Mesangial cell (primary cell): Measurements from ENCODE around the gene PDCD4. TPM values are rescaled to one million over a fixed set of nuclear protein-coding genes. Genes with fewer than 3 reads are reported as not detected.

ENCODE experiments used
- total RNA-seq: library from RNA; depleted of rRNA; stranded (reverse); fragments of >200 nt; gene quantifications from 2 replicates; pipeline ENCODE4 v1.2.3, GENCODE V29; 2015

PDCD4 gene
- total RNA-seq = 8.3 and 17.4 TPM in 2 replicates

DNA sequence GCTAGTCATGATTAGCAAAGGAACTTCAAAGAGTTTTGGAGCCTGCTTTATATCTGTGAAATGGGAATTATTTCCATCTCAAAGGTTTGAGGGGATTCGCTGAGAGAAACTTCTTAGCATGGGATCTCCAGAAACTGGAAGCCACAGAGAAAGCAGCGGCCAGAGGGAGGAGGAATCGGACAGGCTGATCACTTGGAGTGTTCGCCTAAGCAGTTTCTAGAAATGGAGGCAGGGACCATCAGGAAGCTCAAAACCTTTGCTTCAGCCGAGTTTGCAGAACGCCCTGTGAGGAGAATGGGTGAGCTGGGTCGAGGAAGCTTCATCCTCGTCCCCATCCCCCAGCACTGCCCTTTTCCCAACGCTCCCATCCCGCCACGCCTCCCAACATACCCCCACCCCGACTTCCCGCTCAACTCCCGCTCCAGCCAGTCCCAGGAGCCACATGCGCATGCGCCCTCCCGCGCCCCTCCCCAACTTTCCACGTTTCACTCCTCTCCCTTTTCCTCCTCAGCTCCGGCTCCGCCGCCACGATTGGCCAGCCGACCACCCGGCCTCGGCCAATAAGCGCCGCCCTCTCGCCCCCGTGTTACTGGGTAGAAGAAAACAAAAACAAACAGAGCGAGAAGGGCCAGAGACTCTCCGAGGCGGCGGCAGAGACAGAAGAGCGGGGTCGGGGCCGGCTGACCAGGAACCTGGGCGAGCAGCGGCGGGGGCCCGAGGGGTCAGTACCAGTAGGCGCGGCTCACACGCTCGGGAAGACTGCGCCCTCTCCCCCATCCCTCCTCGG is at the start of gene PDCD4:
PDCD4 (plus strand) TSS at position 631 of the 787 bp plus-strand sequence. CDS start 4,100 bp downstream, outside the sequence.

DNA sequence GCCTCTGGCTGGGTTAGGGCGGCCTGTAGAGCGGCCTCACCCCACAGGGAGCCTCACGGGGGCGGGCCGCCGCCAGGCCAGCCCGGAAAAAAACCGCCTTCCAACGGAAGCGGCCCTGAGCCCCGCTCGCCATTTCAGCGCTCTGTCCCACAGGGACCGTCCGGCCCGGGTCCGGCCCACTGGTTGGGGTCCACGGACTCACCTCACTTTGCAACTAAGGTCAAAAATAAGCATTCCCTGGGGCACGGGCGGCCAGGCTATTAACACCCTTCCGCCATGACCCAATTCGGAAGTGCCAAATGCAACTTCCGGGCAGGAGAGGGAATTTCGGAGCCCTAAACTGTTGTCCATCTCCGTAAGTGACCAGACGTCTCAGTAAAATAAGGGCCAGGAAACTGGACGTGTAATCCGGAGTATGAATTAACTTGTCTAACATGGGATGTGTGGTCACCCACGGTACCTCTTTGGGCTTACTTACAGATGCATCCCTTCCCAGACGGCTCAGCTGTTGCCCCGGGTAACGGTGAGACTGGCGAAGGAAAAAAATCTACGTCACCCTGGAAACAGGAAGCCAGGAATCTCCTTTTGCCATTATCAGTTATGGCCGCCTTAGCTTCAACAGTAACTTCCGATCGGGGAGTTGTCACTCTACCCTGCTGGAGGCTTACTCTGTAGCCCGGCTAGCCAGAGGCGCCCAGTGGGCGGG is 47.1 kb downstream of the PDCD4 start, which contains the start of gene BBIP1:
BBIP1 (minus strand) TSS at position 538 of the 706 bp plus-strand sequence. CDS start 1,023 bp downstream, outside the sequence.

DNA sequence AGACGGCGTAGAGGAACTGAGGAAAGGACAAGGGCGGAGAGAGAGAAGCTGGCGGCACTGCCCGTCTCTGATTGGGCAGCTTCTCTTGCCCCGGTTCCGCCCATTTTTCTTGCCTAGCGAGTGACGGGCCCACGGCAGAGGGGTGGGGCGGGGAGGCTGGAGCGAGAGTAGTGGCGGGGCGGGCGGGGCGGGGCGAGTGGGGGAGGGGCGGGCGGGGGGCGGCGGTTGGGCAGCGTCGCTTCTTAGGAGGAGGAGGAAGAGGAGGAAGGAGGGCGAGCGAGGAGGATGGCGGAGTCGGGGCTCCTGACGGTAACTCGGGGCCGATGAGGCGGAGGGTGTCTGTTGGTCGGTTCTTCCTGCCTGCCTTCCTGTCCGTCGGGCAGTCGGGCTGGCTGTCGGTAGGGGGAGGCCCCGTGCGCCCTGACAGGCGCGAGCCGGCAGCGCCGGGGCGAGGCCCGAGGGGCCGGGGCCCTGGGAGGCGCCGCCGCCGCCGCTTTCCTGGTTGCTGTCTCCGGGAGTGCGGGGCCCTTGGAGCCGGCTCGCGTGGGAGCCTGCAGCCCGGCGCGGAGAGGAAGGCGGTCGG is 47.7 kb downstream of the PDCD4 start, which contains the start of gene SHOC2:
SHOC2 (plus strand) TSS at position 256 of the 583 bp plus-strand sequence. CDS start 44,755 bp downstream, outside the sequence.

Other genes with a start within 250 kb of the PDCD4 start
- gene RBM20, start 227.6 kb upstream of the PDCD4 start, total RNA-seq = 1.4 and 1.6 TPM in 2 replicates
- gene BBIP1, start 47.3 kb downstream of the PDCD4 start, total RNA-seq = 13.3 and 17.8 TPM in 2 replicates
- 16.3 and 17.7 TPM in 2 replicates for gene SHOC2, start 47.7 kb downstream of the PDCD4 start, total RNA-seq
- under 0.01 TPM in 2 replicates for gene ADRA2A, start 205.1 kb downstream of the PDCD4 start, total RNA-seq